ENCODE measurements around the gene ARID3B.
A peak's percentile ranks its signal among the peaks of the same experiment; 100 is the strongest.
"Not testable (repeated sequence)": the region's sequence is repeated elsewhere in the genome, so short reads cannot be mapped to it uniquely, and the experiment has no call there.

The ARID3B gene

GRCh38 chr15:74531144-74531811, 9.7 kb upstream of the ARID3B start:
- Histone ChIP-seq H3K9me3 (ENCODE audit: control insufficient read depth in 5 of 5, low read length in 5 of 5) (no peaks in the 10 kb centered on the region), H3K27me3 (ENCODE audit: control insufficient read depth in 5 of 5, insufficient read depth in 4 of 5, low read length in 5 of 5) (no peaks in the 10 kb centered on the region), H3K9ac (ENCODE audit: low read length in 5 of 5) (peak overlapping the region in 1 of 5 donors; percentile 5), H3K36me3 (ENCODE audit: control insufficient read depth in 5 of 5, insufficient read depth in 5 of 5, low read length in 5 of 5) (no peaks in the 10 kb centered on the region), H3K4me1 (ENCODE audit: control insufficient read depth in 5 of 5, insufficient read depth in 5 of 5, low read length in 5 of 5) (no peaks in the 10 kb centered on the region), H3K4me3 (ENCODE audit: low read depth in 1 of 5, low read length in 5 of 5) (no peak overlapping the region), H3K27ac (ENCODE audit: low read depth, low read length) (no peak overlapping the region)

- Histone ChIP-seq H3K27me3 (ENCODE audit: control insufficient read depth in 5 of 5, insufficient read depth in 4 of 5, low read length in 5 of 5) (no peaks in the 10 kb centered on the region), H3K36me3 (ENCODE audit: control insufficient read depth in 5 of 5, insufficient read depth in 5 of 5, low read length in 5 of 5) (no peaks in the 10 kb centered on the region), H3K4me1 (ENCODE audit: control insufficient read depth in 5 of 5, insufficient read depth in 5 of 5, low read length in 5 of 5) (peaks cover 4 to 8% (median 8%) of the 10 kb centered on the region in 5 donors), H3K9me3 (ENCODE audit: control insufficient read depth in 5 of 5, low read length in 5 of 5) (no peaks in the 10 kb centered on the region), H3K4me3 (ENCODE audit: low read depth in 1 of 5, low read length in 5 of 5) (no peak overlapping the region), H3K27ac (ENCODE audit: low read depth, low read length) (no peak overlapping the region), H3K9ac (ENCODE audit: low read length in 5 of 5) (no peak overlapping the region)
These were observed 5.5 kb upstream of the ARID3B start for GRCh38 chr15:74535388-74536084.

GRCh38 chr15:74537736-74538135, 3.3 kb upstream of the ARID3B start:
- H3K27me3 ChIP-seq (ENCODE audit: control insufficient read depth in 5 of 5, insufficient read depth in 4 of 5, low read length in 5 of 5): no peaks in the 10 kb centered on the region
- no peaks in the 10 kb centered on the region for H3K36me3 ChIP-seq (ENCODE audit: control insufficient read depth in 5 of 5, insufficient read depth in 5 of 5, low read length in 5 of 5)
- peaks cover 4 to 25% (median 19%) of the 10 kb centered on the region in 5 donors for H3K4me1 ChIP-seq (ENCODE audit: control insufficient read depth in 5 of 5, insufficient read depth in 5 of 5, low read length in 5 of 5)
- no peaks in the 10 kb centered on the region for H3K9me3 ChIP-seq (ENCODE audit: control insufficient read depth in 5 of 5, low read length in 5 of 5)
- H3K27ac ChIP-seq (ENCODE audit: low read depth, low read length): no peak overlapping the region
- no peak overlapping the region for H3K9ac ChIP-seq (ENCODE audit: low read length in 5 of 5)
- H3K4me3 ChIP-seq (ENCODE audit: low read depth in 1 of 5, low read length in 5 of 5): no peak overlapping the region

GRCh38 chr15:74539521-74539920, 1.5 kb upstream of the ARID3B start:
- peaks cover 4 to 26% (median 19%) of the 10 kb centered on the region in 5 donors for H3K4me1 ChIP-seq (ENCODE audit: control insufficient read depth in 5 of 5, insufficient read depth in 5 of 5, low read length in 5 of 5)
- not testable (repeated sequence) for H3K4me3 ChIP-seq (ENCODE audit: low read depth in 1 of 5, low read length in 5 of 5); H3K9me3 ChIP-seq (ENCODE audit: control insufficient read depth in 5 of 5, low read length in 5 of 5); H3K27me3 ChIP-seq (ENCODE audit: control insufficient read depth in 5 of 5, insufficient read depth in 4 of 5, low read length in 5 of 5); H3K36me3 ChIP-seq (ENCODE audit: control insufficient read depth in 5 of 5, insufficient read depth in 5 of 5, low read length in 5 of 5); H3K9ac ChIP-seq (ENCODE audit: low read length in 5 of 5); H3K27ac ChIP-seq (ENCODE audit: low read depth, low read length)

GRCh38 chr15:74540161-74540760, 759 bp upstream of the ARID3B start:
- Histone ChIP-seq H3K27me3 (ENCODE audit: control insufficient read depth in 5 of 5, insufficient read depth in 4 of 5, low read length in 5 of 5) (no peaks in the 10 kb centered on the region), H3K9ac (ENCODE audit: low read length in 5 of 5) (peak overlapping the region; percentile 68 to 94 (median 84)), H3K27ac (ENCODE audit: low read depth, low read length) (peak overlapping the region; percentile 59), H3K4me1 (ENCODE audit: control insufficient read depth in 5 of 5, insufficient read depth in 5 of 5, low read length in 5 of 5) (peaks cover 4 to 26% (median 19%) of the 10 kb centered on the region in 5 donors), H3K9me3 (ENCODE audit: control insufficient read depth in 5 of 5, low read length in 5 of 5) (no peaks in the 10 kb centered on the region), H3K4me3 (ENCODE audit: low read depth in 1 of 5, low read length in 5 of 5) (peak overlapping the region; percentile 76 to 97 (median 93)), H3K36me3 (ENCODE audit: control insufficient read depth in 5 of 5, insufficient read depth in 5 of 5, low read length in 5 of 5) (peaks cover 0 to 2% (median 0%) of the 10 kb centered on the region in 5 donors)

GRCh38 chr15:74541494-74542165, 610 bp downstream of the ARID3B start:
- Histone ChIP-seq H3K9ac (ENCODE audit: low read length in 5 of 5) (peak overlapping the region in 4 of 5 donors; percentile 76 to 88 (median 84)), H3K9me3 (ENCODE audit: control insufficient read depth in 5 of 5, low read length in 5 of 5) (no peaks in the 10 kb centered on the region), H3K27me3 (ENCODE audit: control insufficient read depth in 5 of 5, insufficient read depth in 4 of 5, low read length in 5 of 5) (no peaks in the 10 kb centered on the region), H3K27ac (ENCODE audit: low read depth, low read length) (peak overlapping the region; percentile 71), H3K4me1 (ENCODE audit: control insufficient read depth in 5 of 5, insufficient read depth in 5 of 5, low read length in 5 of 5) (peaks cover 5 to 40% (median 32%) of the 10 kb centered on the region in 5 donors), H3K4me3 (ENCODE audit: low read depth in 1 of 5, low read length in 5 of 5) (peak overlapping the region; percentile 68 to 91 (median 82)), H3K36me3 (ENCODE audit: control insufficient read depth in 5 of 5, insufficient read depth in 5 of 5, low read length in 5 of 5) (peaks cover 0 to 2% (median 0%) of the 10 kb centered on the region in 5 donors)

- peaks cover 5 to 46% (median 39%) of the 10 kb centered on the region in 5 donors for H3K4me1 ChIP-seq (ENCODE audit: control insufficient read depth in 5 of 5, insufficient read depth in 5 of 5, low read length in 5 of 5)
- no peak overlapping the region for H3K27ac ChIP-seq (ENCODE audit: low read depth, low read length)
- no peaks in the 10 kb centered on the region for H3K9me3 ChIP-seq (ENCODE audit: control insufficient read depth in 5 of 5, low read length in 5 of 5)
- H3K9ac ChIP-seq (ENCODE audit: low read length in 5 of 5): peak overlapping the region in 2 of 5 donors; percentile 84 to 88
- peak overlapping the region; percentile 68 to 91 (median 82) for H3K4me3 ChIP-seq (ENCODE audit: low read depth in 1 of 5, low read length in 5 of 5)
- peaks cover 0 to 2% (median 0%) of the 10 kb centered on the region in 5 donors for H3K36me3 ChIP-seq (ENCODE audit: control insufficient read depth in 5 of 5, insufficient read depth in 5 of 5, low read length in 5 of 5)
- no peaks in the 10 kb centered on the region for H3K27me3 ChIP-seq (ENCODE audit: control insufficient read depth in 5 of 5, insufficient read depth in 4 of 5, low read length in 5 of 5)
These were observed 1.4 kb downstream of the ARID3B start for GRCh38 chr15:74542166-74543042.

GRCh38 chr15:74543043-74543422, 2.0 kb downstream of the ARID3B start:
- Histone ChIP-seq H3K36me3 (ENCODE audit: control insufficient read depth in 5 of 5, insufficient read depth in 5 of 5, low read length in 5 of 5) (peaks cover 0 to 2% (median 0%) of the 10 kb centered on the region in 5 donors), H3K9me3 (ENCODE audit: control insufficient read depth in 5 of 5, low read length in 5 of 5) (no peaks in the 10 kb centered on the region), H3K4me3 (ENCODE audit: low read depth in 1 of 5, low read length in 5 of 5) (no peak overlapping the region), H3K4me1 (ENCODE audit: control insufficient read depth in 5 of 5, insufficient read depth in 5 of 5, low read length in 5 of 5) (peaks cover 5 to 52% (median 46%) of the 10 kb centered on the region in 5 donors), H3K27me3 (ENCODE audit: control insufficient read depth in 5 of 5, insufficient read depth in 4 of 5, low read length in 5 of 5) (no peaks in the 10 kb centered on the region), H3K9ac (ENCODE audit: low read length in 5 of 5) (no peak overlapping the region), H3K27ac (ENCODE audit: low read depth, low read length) (no peak overlapping the region)

- Histone ChIP-seq H3K27ac (ENCODE audit: low read depth, low read length) (no peak overlapping the region), H3K4me1 (ENCODE audit: control insufficient read depth in 5 of 5, insufficient read depth in 5 of 5, low read length in 5 of 5) (peaks cover 8 to 57% (median 51%) of the 10 kb centered on the region in 5 donors), H3K4me3 (ENCODE audit: low read depth in 1 of 5, low read length in 5 of 5) (no peak overlapping the region), H3K27me3 (ENCODE audit: control insufficient read depth in 5 of 5, insufficient read depth in 4 of 5, low read length in 5 of 5) (no peaks in the 10 kb centered on the region), H3K9ac (ENCODE audit: low read length in 5 of 5) (no peak overlapping the region), H3K36me3 (ENCODE audit: control insufficient read depth in 5 of 5, insufficient read depth in 5 of 5, low read length in 5 of 5) (peaks cover 0 to 2% (median 0%) of the 10 kb centered on the region in 5 donors), H3K9me3 (ENCODE audit: control insufficient read depth in 5 of 5, low read length in 5 of 5) (no peaks in the 10 kb centered on the region)
These were observed 2.6 kb downstream of the ARID3B start for GRCh38 chr15:74543583-74543982.
